CD4-positive, alpha-beta T cell (primary cell): ENCODE results near the gene CD4. TPM values are rescaled to one million over a fixed set of nuclear protein-coding genes. Genes with fewer than 3 reads are reported as not detected.

ENCODE experiments used
- ATAC-seq: fragments of 200-7000 bp; cut with Tn5 transposase; one replicate; pipeline ENCODE4 v1.10.0; 2022; ENCODE audit warnings: mild to moderate bottlenecking; ENCODE audit not compliant: poor library complexity
- CTCF ChIA-PET: fragments of 350-600 bp; sonication (Branson Sonifier 250); formaldehyde crosslinking; loops from one replicate; lab custom pipeline; 2021; ENCODE audit warnings: antibody characterized with exemption, inconsistent platforms; lab: Charles Lee
- POLR2A ChIA-PET: fragments of 350-600 bp; sonication (Branson Sonifier 250); formaldehyde crosslinking; loops from one replicate; lab custom pipeline; 2021; ENCODE audit warnings: antibody characterized with exemption, inconsistent platforms; lab: Charles Lee
- DNase-seq, 14 experiments: peaks; one replicate each; pipeline ENCODE4 v3.0.0-alpha.2; 2013 to 2020; ENCODE audit warnings: mixed read lengths in 2 of 14
- H3K27ac ChIP-seq, 2 donors: one replicate each; pipeline versions ENCODE4 v1.5.1 to v1.7.0; 2013; ENCODE audit warnings: low read length in 2 of 2, low read depth in 1 of 2, mild to moderate bottlenecking in 1 of 2
- H3K27me3 ChIP-seq, 2 experiments: 1 replicate in 1 of 2; 2 replicates in 1 of 2; pipeline versions ENCODE4 v1.6.1 to v1.7.0; 2013; ENCODE audit warnings: low read length in 2 of 2, control low read depth in 1 of 2, mild to moderate bottlenecking in 1 of 2, moderate library complexity in 1 of 2; ENCODE audit not compliant: insufficient read depth in 2 of 2, control insufficient read depth in 1 of 2
- H3K36me3 ChIP-seq: one replicate; pipeline ENCODE4 v1.6.1; 2013; ENCODE audit warnings: low read length, control low read depth; ENCODE audit not compliant: insufficient read depth
- H3K4me1 ChIP-seq: one replicate; pipeline ENCODE4 v1.6.1; 2013; ENCODE audit warnings: low read length, control low read depth; ENCODE audit not compliant: insufficient read depth
- H3K4me3 ChIP-seq: one replicate; pipeline ENCODE4 v1.5.1; 2013; ENCODE audit warnings: mild to moderate bottlenecking, low read length, moderate library complexity
- H3K9me3 ChIP-seq, 2 experiments: 1 replicate in 1 of 2; 2 replicates in 1 of 2; pipeline versions ENCODE4 v1.6.1 to v1.7.0; 2013; ENCODE audit warnings: low read length in 2 of 2, mild to moderate bottlenecking in 2 of 2, control low read depth in 1 of 2, moderate library complexity in 1 of 2; ENCODE audit not compliant: control insufficient read depth in 1 of 2, insufficient read depth in 1 of 2
- H3K27ac Mint-ChIP-seq: one replicate; pipeline ENCODE4 v1.8.0; 2020; ENCODE audit warnings: mixed read lengths
- H3K27me3 Mint-ChIP-seq: one replicate; pipeline ENCODE4 v1.8.0; 2021; ENCODE audit warnings: mixed read lengths
- H3K36me3 Mint-ChIP-seq: one replicate; pipeline ENCODE4 v1.8.0; 2021; ENCODE audit warnings: low read depth, mixed read lengths
- H3K4me1 Mint-ChIP-seq: one replicate; pipeline ENCODE4 v1.8.0; 2021; ENCODE audit warnings: low read depth, mixed read lengths
- H3K4me3 Mint-ChIP-seq: one replicate; pipeline ENCODE4 v1.8.0; 2020; ENCODE audit warnings: mild to moderate bottlenecking, mixed read lengths
- H3K9me3 Mint-ChIP-seq: one replicate; pipeline ENCODE4 v1.8.0; 2020; ENCODE audit warnings: mixed read lengths
- CTCF ChIP-seq: fragments of 200-600 bp; IDR thresholded peaks from one replicate; pipeline ENCODE4 v1.8.0; 2022; ENCODE audit warnings: antibody characterized with exemption, mild to moderate bottlenecking
- intact Hi-C, 2 experiments: fragments of 100-400 bp; cut with DNase I in 1 of 2; cut with micrococcal nuclease in 1 of 2; formaldehyde crosslinking; loops; one replicate each; pipeline versions ENCODE4 v1.15.1 to v1.9.0; 2023 to 2025; cut with DNase I, micrococcal nuclease
- total RNA-seq, 174 experiments: library from RNA in 2 of 174; stranded (reverse) in 2 of 174; gene quantifications; one replicate each; pipeline ENCODE4 v1.2.3 and lab custom pipeline; 2021 to 2026

CD4 gene
- total RNA-seq, 2 experiments from 2014 or later = 134 to 136 TPM

- Mint-ChIP-seq H3K27ac (peak overlapping the region; percentile 53), H3K9me3 (no peaks in the 10 kb centered on the region), H3K4me3 (peak overlapping the region; percentile 7), H3K4me1 (peaks cover 24% of the 10 kb centered on the region), H3K36me3 (peaks cover 68% of the 10 kb centered on the region), H3K27me3 (no peaks in the 10 kb centered on the region)
- POLR2A ChIA-PET = interaction anchor here (0.6 to 1.9 kb wide), 6 partner anchors 10 to 45 kb away, joined by 3 to 6 read pairs (median 3); partner anchors contain the start of genes CD4 and PTMS
- CTCF ChIA-PET = interaction anchor here (1.1 kb wide), 1 partner anchor 18 kb away, joined by 3 read pairs; no protein-coding TSS in a partner anchor
- H3K27me3 ChIP-seq = no peaks in the 10 kb centered on the region
- no peak overlapping the region for H3K4me3 ChIP-seq
- H3K27ac ChIP-seq = no peak overlapping the region
- peaks cover 8% of the 10 kb centered on the region for H3K4me1 ChIP-seq
- DNase-seq (no peak), ATAC-seq (peak; percentile 17)
- H3K36me3 ChIP-seq = peaks cover 51% of the 10 kb centered on the region
- no peak for TF ChIP-seq CTCF
- intact Hi-C loops = no loop called here
- no peaks in the 10 kb centered on the region for H3K9me3 ChIP-seq
These were observed 21.4 kb downstream of the CD4 start for GRCh38 chr12:6810758-6811157.

GRCh38 chr12:6813363-6813762 lies 24.0 kb downstream of the CD4 start:
- Mint-ChIP-seq H3K27me3 (no peaks in the 10 kb centered on the region), H3K27ac (no peak overlapping the region), H3K4me1 (peaks cover 24% of the 10 kb centered on the region), H3K9me3 (no peaks in the 10 kb centered on the region), H3K4me3 (no peak overlapping the region), H3K36me3 (peaks cover 71% of the 10 kb centered on the region)
- Histone ChIP-seq H3K4me3 (no peak overlapping the region), H3K9me3 (no peaks in the 10 kb centered on the region), H3K27ac (no peak overlapping the region), H3K27me3 (no peaks in the 10 kb centered on the region), H3K36me3 (peaks cover 62% of the 10 kb centered on the region), H3K4me1 (peaks cover 8% of the 10 kb centered on the region)
- ChIA-PET CTCF (no interaction called here), POLR2A (interaction anchor here (0.7 kb wide), 1 partner anchor 149 kb away, joined by 3 read pairs; no protein-coding TSS in a partner anchor)
- no peak for ATAC-seq
- no peak for DNase-seq
- no peak for TF ChIP-seq CTCF
- intact Hi-C loops = no loop called here

GRCh38 chr12:6816598-6816997 lies 27.3 kb downstream of the CD4 start:
- POLR2A ChIA-PET = interaction anchor here (1.2 to 2.4 kb wide), 3 partner anchors 12 to 64 kb away, joined by 3 to 7 read pairs (median 5); partner anchors contain the start of gene MLF2
- Histone ChIP-seq H3K27me3 (no peaks in the 10 kb centered on the region), H3K36me3 (peaks cover 68% of the 10 kb centered on the region), H3K9me3 (no peaks in the 10 kb centered on the region), H3K27ac (no peak overlapping the region), H3K4me3 (no peak overlapping the region), H3K4me1 (peaks cover 15% of the 10 kb centered on the region)
- H3K27ac Mint-ChIP-seq = no peak overlapping the region
- DNase-seq (no peak), ATAC-seq (no peak)
- intact Hi-C loops = no loop called here
- no peak for TF ChIP-seq CTCF
- no peaks in the 10 kb centered on the region for H3K9me3 Mint-ChIP-seq
- H3K36me3 Mint-ChIP-seq = peaks cover 77% of the 10 kb centered on the region
- peaks cover 10% of the 10 kb centered on the region for H3K4me1 Mint-ChIP-seq
- no peak overlapping the region for H3K4me3 Mint-ChIP-seq
- H3K27me3 Mint-ChIP-seq = peaks cover 6% of the 10 kb centered on the region
- CTCF ChIA-PET = no interaction called here
